ENCODE measurements around the gene BDNF. TPM values are rescaled to one million over a fixed set of nuclear protein-coding genes. Genes with fewer than 3 reads are reported as not detected.

Gene BDNF
- total and polyA plus RNA-seq, 4 donors = 0.03 to 0.28 (median 0.07) TPM

DNA sequence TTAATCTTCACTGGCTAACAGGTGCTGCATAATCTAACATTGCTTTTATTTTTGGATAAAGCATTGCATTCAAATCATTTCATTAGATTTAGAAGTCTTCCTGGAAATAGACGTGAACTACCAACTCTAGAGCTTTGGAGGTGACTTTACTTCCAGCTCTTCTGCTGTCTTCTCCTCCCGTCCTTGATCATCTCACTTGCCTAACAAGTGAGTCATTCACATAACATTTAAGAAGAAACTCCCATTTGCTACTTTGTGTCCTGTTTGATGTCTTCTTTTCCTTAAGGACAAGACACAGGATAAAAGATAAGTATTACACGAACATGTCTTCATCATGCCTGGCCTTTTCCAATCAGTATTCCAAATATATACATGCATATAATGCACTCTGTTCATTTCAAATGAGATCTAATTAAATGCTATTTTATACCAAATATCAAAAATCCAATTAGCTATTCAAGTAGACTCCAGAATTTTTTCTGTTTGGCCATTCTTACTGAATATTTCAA lies 88.3 kb downstream of the BDNF start (continued):
- TF ChIP-seq RXRA (IDR thresholded peaks at IDR 0.05) (no peak), HNF4A (conservative IDR thresholded peaks at IDR 0.05) (no peak)

DNA sequence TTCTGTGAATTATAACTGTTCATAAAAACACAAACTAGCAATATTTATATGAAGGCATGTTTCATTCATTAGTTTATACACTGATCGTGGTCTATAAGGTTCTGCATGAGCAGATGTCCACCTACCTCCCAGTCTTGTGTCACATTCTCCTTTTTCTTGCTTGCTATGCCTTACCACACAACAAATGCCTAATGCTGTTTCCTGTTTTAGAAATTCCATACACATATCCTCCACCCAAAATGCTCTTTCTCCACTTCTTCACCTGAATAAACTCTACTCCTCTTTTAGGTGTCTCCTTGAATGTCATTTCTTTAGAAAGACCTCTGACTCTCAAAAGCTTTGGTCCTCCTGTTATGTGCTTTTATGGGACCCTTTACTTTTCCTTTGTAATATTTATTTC lies 88.9 kb downstream of the BDNF start:
- 92% methylated on average over 1 of the region's 1 CpG for WGBS
- no peak overlapping the region for H3K9ac ChIP-seq (ENCODE audit: low read depth in 1 of 2, low read length in 2 of 2)
- TF ChIP-seq SP1 (IDR thresholded peaks at IDR 0.05) = no peak
- no peak for TF ChIP-seq NR2F2 (IDR thresholded peaks at IDR 0.05)
- TF ChIP-seq JUND (IDR thresholded peaks at IDR 0.05) = no peak
- no peak for TF ChIP-seq EGR1 (IDR thresholded peaks at IDR 0.05; ENCODE audit: low read depth in 2 of 2)
- TF ChIP-seq, protein P1, sequence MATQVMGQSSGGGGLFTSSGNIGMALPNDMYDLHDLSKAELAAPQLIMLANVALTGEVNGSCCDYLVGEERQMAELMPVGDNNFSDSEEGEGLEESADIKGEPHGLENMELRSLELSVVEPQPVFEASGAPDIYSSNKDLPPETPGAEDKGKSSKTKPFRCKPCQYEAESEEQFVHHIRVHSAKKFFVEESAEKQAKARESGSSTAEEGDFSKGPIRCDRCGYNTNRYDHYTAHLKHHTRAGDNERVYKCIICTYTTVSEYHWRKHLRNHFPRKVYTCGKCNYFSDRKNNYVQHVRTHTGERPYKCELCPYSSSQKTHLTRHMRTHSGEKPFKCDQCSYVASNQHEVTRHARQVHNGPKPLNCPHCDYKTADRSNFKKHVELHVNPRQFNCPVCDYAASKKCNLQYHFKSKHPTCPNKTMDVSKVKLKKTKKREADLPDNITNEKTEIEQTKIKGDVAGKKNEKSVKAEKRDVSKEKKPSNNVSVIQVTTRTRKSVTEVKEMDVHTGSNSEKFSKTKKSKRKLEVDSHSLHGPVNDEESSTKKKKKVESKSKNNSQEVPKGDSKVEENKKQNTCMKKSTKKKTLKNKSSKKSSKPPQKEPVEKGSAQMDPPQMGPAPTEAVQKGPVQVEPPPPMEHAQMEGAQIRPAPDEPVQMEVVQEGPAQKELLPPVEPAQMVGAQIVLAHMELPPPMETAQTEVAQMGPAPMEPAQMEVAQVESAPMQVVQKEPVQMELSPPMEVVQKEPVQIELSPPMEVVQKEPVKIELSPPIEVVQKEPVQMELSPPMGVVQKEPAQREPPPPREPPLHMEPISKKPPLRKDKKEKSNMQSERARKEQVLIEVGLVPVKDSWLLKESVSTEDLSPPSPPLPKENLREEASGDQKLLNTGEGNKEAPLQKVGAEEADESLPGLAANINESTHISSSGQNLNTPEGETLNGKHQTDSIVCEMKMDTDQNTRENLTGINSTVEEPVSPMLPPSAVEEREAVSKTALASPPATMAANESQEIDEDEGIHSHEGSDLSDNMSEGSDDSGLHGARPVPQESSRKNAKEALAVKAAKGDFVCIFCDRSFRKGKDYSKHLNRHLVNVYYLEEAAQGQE (IDR thresholded peaks at IDR 0.05) = no peak
- TF ChIP-seq RXRA (IDR thresholded peaks at IDR 0.05) = no peak
- TF ChIP-seq, protein P2, sequence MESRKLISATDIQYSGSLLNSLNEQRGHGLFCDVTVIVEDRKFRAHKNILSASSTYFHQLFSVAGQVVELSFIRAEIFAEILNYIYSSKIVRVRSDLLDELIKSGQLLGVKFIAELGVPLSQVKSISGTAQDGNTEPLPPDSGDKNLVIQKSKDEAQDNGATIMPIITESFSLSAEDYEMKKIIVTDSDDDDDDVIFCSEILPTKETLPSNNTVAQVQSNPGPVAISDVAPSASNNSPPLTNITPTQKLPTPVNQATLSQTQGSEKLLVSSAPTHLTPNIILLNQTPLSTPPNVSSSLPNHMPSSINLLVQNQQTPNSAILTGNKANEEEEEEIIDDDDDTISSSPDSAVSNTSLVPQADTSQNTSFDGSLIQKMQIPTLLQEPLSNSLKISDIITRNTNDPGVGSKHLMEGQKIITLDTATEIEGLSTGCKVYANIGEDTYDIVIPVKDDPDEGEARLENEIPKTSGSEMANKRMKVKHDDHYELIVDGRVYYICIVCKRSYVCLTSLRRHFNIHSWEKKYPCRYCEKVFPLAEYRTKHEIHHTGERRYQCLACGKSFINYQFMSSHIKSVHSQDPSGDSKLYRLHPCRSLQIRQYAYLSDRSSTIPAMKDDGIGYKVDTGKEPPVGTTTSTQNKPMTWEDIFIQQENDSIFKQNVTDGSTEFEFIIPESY (IDR thresholded peaks at IDR 0.05) = no peak
- no peak for TF ChIP-seq FOXA2 (IDR thresholded peaks at IDR 0.05)
- TF ChIP-seq, protein P3, sequence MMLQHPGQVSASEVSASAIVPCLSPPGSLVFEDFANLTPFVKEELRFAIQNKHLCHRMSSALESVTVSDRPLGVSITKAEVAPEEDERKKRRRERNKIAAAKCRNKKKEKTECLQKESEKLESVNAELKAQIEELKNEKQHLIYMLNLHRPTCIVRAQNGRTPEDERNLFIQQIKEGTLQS (IDR thresholded peaks at IDR 0.05) = no peak
- no peak for TF ChIP-seq GABPA (IDR thresholded peaks at IDR 0.05 in 1 of 2, conservative IDR thresholded peaks at IDR 0.05 in 1 of 2)
- TF ChIP-seq, protein P4, sequence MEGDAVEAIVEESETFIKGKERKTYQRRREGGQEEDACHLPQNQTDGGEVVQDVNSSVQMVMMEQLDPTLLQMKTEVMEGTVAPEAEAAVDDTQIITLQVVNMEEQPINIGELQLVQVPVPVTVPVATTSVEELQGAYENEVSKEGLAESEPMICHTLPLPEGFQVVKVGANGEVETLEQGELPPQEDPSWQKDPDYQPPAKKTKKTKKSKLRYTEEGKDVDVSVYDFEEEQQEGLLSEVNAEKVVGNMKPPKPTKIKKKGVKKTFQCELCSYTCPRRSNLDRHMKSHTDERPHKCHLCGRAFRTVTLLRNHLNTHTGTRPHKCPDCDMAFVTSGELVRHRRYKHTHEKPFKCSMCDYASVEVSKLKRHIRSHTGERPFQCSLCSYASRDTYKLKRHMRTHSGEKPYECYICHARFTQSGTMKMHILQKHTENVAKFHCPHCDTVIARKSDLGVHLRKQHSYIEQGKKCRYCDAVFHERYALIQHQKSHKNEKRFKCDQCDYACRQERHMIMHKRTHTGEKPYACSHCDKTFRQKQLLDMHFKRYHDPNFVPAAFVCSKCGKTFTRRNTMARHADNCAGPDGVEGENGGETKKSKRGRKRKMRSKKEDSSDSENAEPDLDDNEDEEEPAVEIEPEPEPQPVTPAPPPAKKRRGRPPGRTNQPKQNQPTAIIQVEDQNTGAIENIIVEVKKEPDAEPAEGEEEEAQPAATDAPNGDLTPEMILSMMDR (IDR thresholded peaks at IDR 0.05; ENCODE audit: low read depth, low read length, missing input control) = no peak
- TF ChIP-seq TAF1 (conservative IDR thresholded peaks at IDR 0.05) = no peak
- no peak for TF ChIP-seq HNF4G (IDR thresholded peaks at IDR 0.05)
- no peak for TF ChIP-seq FOXA1 (IDR thresholded peaks at IDR 0.05)
- no peak for TF ChIP-seq RAD21 (IDR thresholded peaks at IDR 0.05)
- TF ChIP-seq YY1 (IDR thresholded peaks at IDR 0.05) = no peak
- TF ChIP-seq, protein P5, sequence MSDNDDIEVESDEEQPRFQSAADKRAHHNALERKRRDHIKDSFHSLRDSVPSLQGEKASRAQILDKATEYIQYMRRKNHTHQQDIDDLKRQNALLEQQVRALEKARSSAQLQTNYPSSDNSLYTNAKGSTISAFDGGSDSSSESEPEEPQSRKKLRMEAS (IDR thresholded peaks at IDR 0.05) = no peak
- no peak for TF ChIP-seq HNF4A (conservative IDR thresholded peaks at IDR 0.05)

More for the DNA sequence above, 88.9 kb downstream of the BDNF start:
- DNase-seq (ENCODE audit: low spot score) = no peak
- Histone ChIP-seq H3K27ac (ENCODE audit: low read depth in 1 of 2, low read length in 2 of 2) (no peak overlapping the region), H3K9me3 (ENCODE audit: control insufficient read depth in 4 of 4, low read length in 3 of 4) (no peaks in the 10 kb centered on the region), H3K4me1 (ENCODE audit: control insufficient read depth in 4 of 4, insufficient read depth in 4 of 4, low read length in 3 of 4) (no peaks in the 10 kb centered on the region), H3K4me3 (ENCODE audit: low read depth in 1 of 3, low read length in 3 of 3) (no peak overlapping the region), H3K36me3 (ENCODE audit: control insufficient read depth in 4 of 4, insufficient read depth in 3 of 4, low read depth in 1 of 4, low read length in 3 of 4) (no peaks in the 10 kb centered on the region), H3K27me3 (ENCODE audit: control insufficient read depth in 4 of 4, insufficient read depth in 4 of 4, low read length in 3 of 4) (no peaks in the 10 kb centered on the region)

Data from liver (tissue), 9 donors.